MM.1S (cell line): Measurements from ENCODE around the gene ACACB.

Experiments
- DNase-seq: peaks from one replicate; pipeline ENCODE4 v3.0.0-alpha.2; 2015
- H2AFZ ChIP-seq: fragments of 300-600 bp; sonication (generic); 2 replicates; pipeline ENCODE4 v1.6.0; 2016; ENCODE audit warnings: antibody characterized with exemption, low read length
- H3F3A ChIP-seq: fragments of 300-600 bp; sonication (generic); 2 replicates; pipeline ENCODE4 v1.6.1; 2016; ENCODE audit warnings: mild to moderate bottlenecking, antibody characterized with exemption, low read length, moderate library complexity, mixed read lengths; ENCODE audit not compliant: insufficient read depth
- H3K27ac ChIP-seq: fragments of 300-600 bp; sonication (generic); 2 replicates; pipeline ENCODE4 v1.5.1; 2016; ENCODE audit warnings: mild to moderate bottlenecking, low read length
- H3K27me3 ChIP-seq: fragments of 300-600 bp; sonication (generic); replicated peaks from 2 replicates; pipeline ENCODE4 v1.6.0; 2016; ENCODE audit warnings: low read length; ENCODE audit not compliant: insufficient read depth
- H3K36me3 ChIP-seq: fragments of 300-600 bp; sonication (generic); replicated peaks from 2 replicates; pipeline ENCODE4 v1.6.1; 2016; ENCODE audit warnings: mild to moderate bottlenecking, low read length, mixed read lengths; ENCODE audit not compliant: insufficient read depth
- H3K4me1 ChIP-seq: fragments of 300-600 bp; sonication (generic); 2 replicates; pipeline ENCODE4 v1.6.1; 2016; ENCODE audit warnings: low read length, mixed read lengths
- H3K4me2 ChIP-seq: fragments of 300-600 bp; sonication (generic); 2 replicates; pipeline ENCODE4 v1.6.0; 2016; ENCODE audit warnings: low read depth, low read length
- H3K4me3 ChIP-seq: fragments of 300-600 bp; sonication (generic); 2 replicates; pipeline ENCODE4 v1.5.1; 2016; ENCODE audit warnings: low read length, mixed read lengths
- H3K79me2 ChIP-seq: fragments of 300-600 bp; sonication (generic); 2 replicates; pipeline ENCODE4 v1.6.1; 2016; ENCODE audit warnings: mixed run types, low read length, mixed read lengths
- H3K9ac ChIP-seq: fragments of 300-600 bp; sonication (generic); 2 replicates; pipeline ENCODE4 v1.6.1; 2016; ENCODE audit warnings: low read length, mixed read lengths
- H3K9me2 ChIP-seq: fragments of 300-600 bp; sonication (generic); replicated peaks from 2 replicates; pipeline ENCODE4 v1.6.1; 2016; ENCODE audit warnings: mild to moderate bottlenecking, low read length, mixed read lengths; ENCODE audit not compliant: insufficient read depth
- H3K9me3 ChIP-seq: fragments of 300-600 bp; sonication (generic); replicated peaks from 2 replicates; pipeline ENCODE4 v1.6.1; 2016; ENCODE audit warnings: mild to moderate bottlenecking, low read length, mixed read lengths; ENCODE audit not compliant: insufficient read depth
- H4K20me1 ChIP-seq: fragments of 300-600 bp; sonication (generic); 2 replicates; pipeline ENCODE4 v1.6.1; 2016; ENCODE audit warnings: mild to moderate bottlenecking, low read length, moderate library complexity, mixed read lengths; ENCODE audit not compliant: insufficient read depth
- CTCF ChIP-seq: fragments of 300-600 bp; sonication (generic); IDR thresholded peaks from 2 replicates; pipeline ENCODE4 v1.5.1; 2016; ENCODE audit warnings: antibody characterized with exemption, low read length, mixed read lengths
- EZH2 ChIP-seq: fragments of 300-600 bp; sonication (generic); optimal IDR thresholded peaks from 2 replicates; pipeline ENCODE3; 2017; ENCODE audit warnings: low read depth, mild to moderate bottlenecking, antibody characterized with exemption, low read length, mixed read lengths
- EZH2phosphoT487 ChIP-seq: fragments of 300-600 bp; sonication (generic); IDR thresholded peaks from 2 replicates; pipeline ENCODE4 v1.6.1; 2018; ENCODE audit warnings: antibody characterized with exemption, low read length

ACACB gene

DNA sequence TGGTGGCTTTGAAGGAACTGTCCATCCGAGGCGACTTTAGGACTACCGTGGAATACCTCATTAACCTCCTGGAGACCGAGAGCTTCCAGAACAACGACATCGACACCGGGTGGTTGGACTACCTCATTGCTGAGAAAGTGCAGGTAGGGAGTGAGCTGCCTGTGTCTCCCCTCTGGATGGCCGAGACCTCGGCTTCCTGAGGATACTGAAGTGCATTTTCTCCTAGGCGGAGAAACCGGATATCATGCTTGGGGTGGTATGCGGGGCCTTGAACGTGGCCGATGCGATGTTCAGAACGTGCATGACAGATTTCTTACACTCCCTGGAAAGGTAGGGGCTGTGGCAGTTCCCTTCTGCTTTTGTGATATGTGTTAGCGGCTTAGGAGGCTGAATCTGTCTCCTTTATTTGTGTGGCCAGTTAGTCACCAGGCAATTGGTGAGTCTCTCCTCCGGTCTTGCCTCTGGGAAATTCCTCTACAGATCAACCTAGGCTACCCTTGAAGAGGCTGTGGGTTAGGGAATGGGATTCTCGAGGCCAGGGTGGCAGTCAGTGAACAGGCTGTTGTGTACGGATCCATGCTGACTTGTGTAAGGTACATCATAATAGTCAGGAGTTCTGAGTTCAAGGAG lies 75.3 kb downstream of the ACACB start:
- H3K27ac ChIP-seq = no peak overlapping the region
- H3K9me2 ChIP-seq = no peaks in the 10 kb centered on the region
- no peak overlapping the region for H3K4me3 ChIP-seq
- no peaks in the 10 kb centered on the region for H3K9me3 ChIP-seq
- TF ChIP-seq CTCF (no peak), EZH2phosphoT487 (no peak), EZH2 (no peak)
- H3K9ac ChIP-seq = no peak overlapping the region
- H3K4me1 ChIP-seq = no peaks in the 10 kb centered on the region
- H3K27me3 ChIP-seq = no peaks in the 10 kb centered on the region
- H3K79me2 ChIP-seq = no peaks in the 10 kb centered on the region
- no peak overlapping the region for H2AFZ ChIP-seq
- no peaks in the 10 kb centered on the region for H3F3A ChIP-seq
- H4K20me1 ChIP-seq = no peaks in the 10 kb centered on the region
- no peak for DNase-seq
- no peak overlapping the region for H3K4me2 ChIP-seq
- no peaks in the 10 kb centered on the region for H3K36me3 ChIP-seq

DNA sequence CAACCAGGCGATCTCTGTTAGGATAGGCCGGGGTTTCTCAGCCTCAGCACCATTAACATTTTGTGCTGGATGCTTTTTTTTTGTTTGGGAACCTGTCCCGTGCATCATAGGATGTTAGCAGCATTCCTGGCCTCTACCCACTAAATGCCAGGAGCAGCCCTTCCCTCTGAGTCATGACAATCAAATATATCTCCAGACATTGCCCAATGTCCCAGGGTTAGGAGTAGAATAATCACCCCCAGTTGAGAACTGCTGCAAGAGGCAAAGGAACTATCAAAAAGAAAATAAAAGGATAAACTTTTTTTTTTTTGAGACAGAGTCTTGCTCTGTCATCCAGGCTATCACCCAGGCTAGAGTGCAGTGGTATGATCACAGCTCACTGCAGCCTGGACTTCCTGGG lies 76.0 kb downstream of the ACACB start:
- TF ChIP-seq EZH2 (no peak), EZH2phosphoT487 (no peak), CTCF (no peak)
- H3K36me3 ChIP-seq = no peaks in the 10 kb centered on the region
- no peak for DNase-seq
- H3F3A ChIP-seq = no peaks in the 10 kb centered on the region
- no peak overlapping the region for H3K4me3 ChIP-seq
- no peaks in the 10 kb centered on the region for H3K79me2 ChIP-seq
- H3K4me1 ChIP-seq = no peaks in the 10 kb centered on the region
- no peak overlapping the region for H3K4me2 ChIP-seq
- H3K9me2 ChIP-seq = no peaks in the 10 kb centered on the region
- no peaks in the 10 kb centered on the region for H3K27me3 ChIP-seq
- H3K9me3 ChIP-seq = no peaks in the 10 kb centered on the region
- no peak overlapping the region for H3K9ac ChIP-seq
- no peaks in the 10 kb centered on the region for H4K20me1 ChIP-seq
- no peak overlapping the region for H3K27ac ChIP-seq
- H2AFZ ChIP-seq = no peak overlapping the region

DNA sequence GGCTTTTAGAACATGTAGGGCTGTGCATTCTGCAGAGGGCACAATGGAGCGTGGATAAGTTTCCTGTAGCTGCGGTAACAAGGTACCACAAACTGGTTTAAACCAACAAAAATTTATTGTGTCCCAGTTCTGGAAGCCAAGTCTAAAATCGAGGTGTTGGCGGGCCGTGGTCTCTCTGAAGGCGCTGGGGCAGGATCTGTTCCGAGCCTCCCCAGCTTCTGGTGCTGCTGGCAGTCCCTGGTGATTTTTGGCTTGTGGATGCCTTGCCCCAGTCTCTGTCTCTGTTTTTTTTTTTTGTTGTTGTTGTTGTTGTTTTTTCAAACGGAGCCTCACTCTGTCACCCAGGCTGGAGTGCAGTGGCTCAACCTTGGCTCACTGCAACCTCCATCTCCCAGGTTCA lies 77.5 kb downstream of the ACACB start:
- Histone ChIP-seq H3K9ac (no peak overlapping the region), H3K27me3 (no peaks in the 10 kb centered on the region), H4K20me1 (no peaks in the 10 kb centered on the region), H3K9me2 (no peaks in the 10 kb centered on the region), H3K9me3 (no peaks in the 10 kb centered on the region), H3K36me3 (no peaks in the 10 kb centered on the region), H3K79me2 (no peaks in the 10 kb centered on the region), H3K4me3 (no peak overlapping the region), H3F3A (no peaks in the 10 kb centered on the region), H3K27ac (no peak overlapping the region), H3K4me1 (no peaks in the 10 kb centered on the region), H2AFZ (no peak overlapping the region), H3K4me2 (no peak overlapping the region)
- no peak for TF ChIP-seq EZH2
- TF ChIP-seq EZH2phosphoT487 = no peak
- no peak for TF ChIP-seq CTCF
- DNase-seq = no peak
